Measurements from ENCODE around the gene CCDC6. TPM values are rescaled to one million over a fixed set of nuclear protein-coding genes. Genes with fewer than 3 reads are reported as not detected.
A peak's percentile ranks its signal among the peaks of the same experiment; 100 is the strongest.

Gene CCDC6
- total RNA-seq, 4 donors from 2014 or later = 59.3 to 79.3 (median 64.8) TPM

DNA sequence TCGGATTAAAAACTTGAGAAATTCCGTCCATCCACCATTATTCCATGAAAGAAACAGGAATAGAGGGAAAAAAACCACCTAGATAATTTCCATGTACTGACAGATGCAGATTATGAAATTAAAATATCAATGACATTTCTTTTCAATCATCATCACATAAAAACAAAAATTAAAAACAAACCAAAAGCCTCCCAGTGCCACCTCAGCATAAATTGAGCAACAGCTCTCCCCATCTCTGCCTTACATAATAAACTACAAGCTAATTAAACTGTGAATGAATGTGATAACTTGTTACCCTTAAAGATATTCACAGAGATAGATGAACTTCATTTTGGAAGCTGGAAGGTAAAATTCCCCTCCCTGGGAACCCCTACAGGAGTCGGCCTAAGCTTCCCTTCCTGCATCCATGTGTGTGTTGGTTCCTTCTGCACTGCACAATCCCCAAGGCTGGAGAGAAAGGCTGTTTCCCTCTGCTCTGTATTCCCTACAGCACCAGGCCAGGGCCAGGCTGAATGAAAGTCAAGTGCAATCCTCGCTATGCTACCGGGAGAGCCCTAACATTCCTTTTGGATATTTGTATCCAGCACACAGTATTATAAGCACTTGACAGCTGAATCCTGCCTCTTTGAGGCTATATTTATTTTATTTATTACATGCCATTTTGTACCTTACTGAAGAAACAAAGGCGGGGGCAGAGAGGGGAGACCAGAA, 8.1 kb downstream of the CCDC6 start:
- H3K27ac ChIP-seq = peak overlapping the region in 2 of 3 donors; percentile 17 to 48
- WGBS, 2 donors = 79 to 81% methylated on average over 6 of the region's 6 CpGs

DNA sequence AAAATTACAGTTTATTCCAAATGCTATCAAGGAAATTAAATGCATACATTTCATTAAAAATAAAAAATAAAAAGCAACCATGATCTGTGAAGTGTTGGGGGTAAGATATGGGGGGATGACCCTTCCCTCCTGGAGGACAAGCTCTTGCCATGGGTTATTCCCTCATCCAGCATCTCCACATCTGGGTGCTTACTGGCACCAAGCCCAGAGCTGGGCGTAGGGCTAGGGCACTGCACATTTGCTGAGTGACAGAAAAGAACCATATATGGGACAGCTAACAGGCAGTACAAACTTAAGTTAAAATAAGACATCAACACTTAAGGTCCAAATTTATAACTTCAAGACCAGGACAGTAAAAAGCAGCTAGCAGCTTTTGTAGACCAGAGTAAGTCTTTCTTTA, 10.2 kb downstream of the CCDC6 start:
- no peaks in the 10 kb centered on the region for H3K36me3 ChIP-seq
- 79 to 95% methylated on average over 1 of the region's 1 CpG for WGBS, 2 donors
- no peaks in the 10 kb centered on the region for H3K27me3 ChIP-seq
- DNase-seq = peak in 1 of 2 donors; percentile 28
- peak overlapping the region; percentile 47 to 72 (median 69) for H3K27ac ChIP-seq
- H3K9me3 ChIP-seq = no peaks in the 10 kb centered on the region
- intact Hi-C loops (cut with DNase I) = no loop called here
- peaks cover 59 to 83% of the 10 kb centered on the region in 2 donors for H3K4me1 ChIP-seq
- no peak overlapping the region for H3K4me3 ChIP-seq (replicated peaks in 1 of 3)
- no peak for TF ChIP-seq POLR2A (IDR thresholded peaks at IDR 0.05)
- TF ChIP-seq, protein P1, sequence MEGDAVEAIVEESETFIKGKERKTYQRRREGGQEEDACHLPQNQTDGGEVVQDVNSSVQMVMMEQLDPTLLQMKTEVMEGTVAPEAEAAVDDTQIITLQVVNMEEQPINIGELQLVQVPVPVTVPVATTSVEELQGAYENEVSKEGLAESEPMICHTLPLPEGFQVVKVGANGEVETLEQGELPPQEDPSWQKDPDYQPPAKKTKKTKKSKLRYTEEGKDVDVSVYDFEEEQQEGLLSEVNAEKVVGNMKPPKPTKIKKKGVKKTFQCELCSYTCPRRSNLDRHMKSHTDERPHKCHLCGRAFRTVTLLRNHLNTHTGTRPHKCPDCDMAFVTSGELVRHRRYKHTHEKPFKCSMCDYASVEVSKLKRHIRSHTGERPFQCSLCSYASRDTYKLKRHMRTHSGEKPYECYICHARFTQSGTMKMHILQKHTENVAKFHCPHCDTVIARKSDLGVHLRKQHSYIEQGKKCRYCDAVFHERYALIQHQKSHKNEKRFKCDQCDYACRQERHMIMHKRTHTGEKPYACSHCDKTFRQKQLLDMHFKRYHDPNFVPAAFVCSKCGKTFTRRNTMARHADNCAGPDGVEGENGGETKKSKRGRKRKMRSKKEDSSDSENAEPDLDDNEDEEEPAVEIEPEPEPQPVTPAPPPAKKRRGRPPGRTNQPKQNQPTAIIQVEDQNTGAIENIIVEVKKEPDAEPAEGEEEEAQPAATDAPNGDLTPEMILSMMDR (IDR thresholded peaks at IDR 0.05) = no peak

More for the DNA sequence above, 8.1 kb downstream of the CCDC6 start:
- H3K4me3 ChIP-seq (replicated peaks in 1 of 3) = no peak overlapping the region
- TF ChIP-seq, protein P1 (IDR thresholded peaks at IDR 0.05) = no peak
- no peak for TF ChIP-seq POLR2A (IDR thresholded peaks at IDR 0.05)
- H3K36me3 ChIP-seq = no peaks in the 10 kb centered on the region
- H3K27me3 ChIP-seq = no peaks in the 10 kb centered on the region
- intact Hi-C loops (cut with DNase I) = no loop called here
- H3K4me1 ChIP-seq = peaks cover 46 to 76% of the 10 kb centered on the region in 2 donors
- H3K9me3 ChIP-seq = no peaks in the 10 kb centered on the region
- DNase-seq = peak in 1 of 2 donors; percentile 21

DNA sequence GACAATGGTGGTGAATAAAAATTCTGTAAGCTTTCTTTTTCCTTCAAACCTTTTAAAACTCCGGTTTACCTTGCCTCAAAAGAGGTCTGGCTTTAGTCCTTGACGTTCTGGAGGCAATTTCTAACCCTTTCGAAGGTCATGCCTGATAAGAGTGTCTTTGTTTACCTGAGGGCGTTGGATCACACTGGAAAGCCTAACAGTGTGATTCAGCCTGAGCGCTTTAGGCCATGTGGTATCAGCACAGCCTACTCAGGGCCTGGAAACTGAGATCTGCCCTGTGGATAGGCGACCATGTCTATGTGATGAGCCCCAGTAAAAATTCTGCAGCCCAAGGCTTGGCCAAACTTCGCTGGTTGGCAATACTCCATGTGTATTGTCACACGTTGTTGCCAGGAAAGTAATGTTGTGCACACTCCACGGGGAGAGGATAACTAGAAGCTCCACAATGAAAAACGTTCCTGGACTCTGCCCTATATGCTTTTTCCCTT, 10.7 kb downstream of the CCDC6 start:
- 44 to 47% methylated on average over 10 of the region's 10 CpGs for WGBS, 2 donors
- DNase-seq = peak in 1 of 2 donors; percentile 27

DNA sequence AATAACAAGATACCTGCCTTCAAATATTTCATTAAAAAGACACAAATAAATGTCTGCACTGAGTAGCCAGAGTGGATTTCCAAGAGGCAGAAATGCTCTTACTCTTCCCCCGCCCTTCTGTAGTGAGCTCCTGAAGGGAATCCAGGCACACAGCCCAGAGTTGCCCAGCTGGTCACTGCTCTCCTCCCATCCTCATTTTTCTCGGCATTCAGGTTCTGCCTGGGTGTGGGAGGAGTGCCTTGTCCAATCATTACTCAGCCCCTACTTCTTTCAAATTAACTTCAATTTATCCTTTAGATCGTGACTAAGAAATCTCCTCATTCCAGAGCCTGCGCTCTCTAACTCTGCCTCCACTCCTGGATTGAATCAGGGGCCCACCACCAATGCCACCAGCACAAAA, 12.2 kb downstream of the CCDC6 start:
- intact Hi-C loops (cut with DNase I) = no loop called here
- no peak for TF ChIP-seq POLR2A (IDR thresholded peaks at IDR 0.05)
- TF ChIP-seq, protein P1 (IDR thresholded peaks at IDR 0.05) = no peak

More for the DNA sequence above, 10.7 kb downstream of the CCDC6 start:
- TF ChIP-seq, protein P1 (IDR thresholded peaks at IDR 0.05) = no peak
- TF ChIP-seq POLR2A (IDR thresholded peaks at IDR 0.05) = no peak
- H3K27me3 ChIP-seq = no peaks in the 10 kb centered on the region
- H3K4me3 ChIP-seq (replicated peaks in 1 of 3) = no peak overlapping the region
- H3K4me1 ChIP-seq = peaks cover 60 to 82% of the 10 kb centered on the region in 2 donors
- peak overlapping the region; percentile 47 to 72 (median 69) for H3K27ac ChIP-seq
- intact Hi-C loops (cut with DNase I) = no loop called here
- H3K36me3 ChIP-seq = no peaks in the 10 kb centered on the region
- H3K9me3 ChIP-seq = no peaks in the 10 kb centered on the region

DNA sequence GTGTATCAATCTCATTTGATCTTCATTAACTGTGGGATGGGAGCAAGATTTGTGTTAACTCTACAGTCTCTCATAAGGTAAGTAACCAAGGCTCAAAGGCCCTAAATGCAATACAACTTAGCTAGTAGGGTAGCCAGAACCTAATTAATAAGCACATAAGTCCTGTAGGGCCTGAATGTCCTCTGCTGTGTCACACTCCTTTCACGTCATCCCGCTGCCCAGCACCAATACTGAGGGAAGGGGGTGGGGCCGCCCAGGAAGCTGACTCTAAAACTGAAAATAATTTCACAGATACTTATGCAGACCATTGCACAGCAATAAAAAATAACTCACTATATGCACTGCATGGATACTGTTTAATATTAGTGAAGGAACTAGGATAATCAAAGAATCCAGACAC, 13.7 kb downstream of the CCDC6 start:
- DNase-seq = no peak
- intact Hi-C loops (cut with DNase I) = no loop called here
- Histone ChIP-seq H3K27ac (peak overlapping the region in 2 of 3 donors; percentile 47 to 72), H3K36me3 (no peaks in the 10 kb centered on the region), H3K4me3 (replicated peaks in 1 of 3) (no peak overlapping the region), H3K27me3 (no peaks in the 10 kb centered on the region), H3K9me3 (no peaks in the 10 kb centered on the region), H3K4me1 (peaks cover 41 to 56% of the 10 kb centered on the region in 2 donors)
- 78 to 87% methylated on average over 3 of the region's 3 CpGs for WGBS, 2 donors
- TF ChIP-seq POLR2A (IDR thresholded peaks at IDR 0.05) = no peak
- TF ChIP-seq, protein P1 (IDR thresholded peaks at IDR 0.05) = no peak

More for the DNA sequence above, 12.2 kb downstream of the CCDC6 start:
- H3K4me3 ChIP-seq (replicated peaks in 1 of 3) = no peak overlapping the region
- WGBS, 2 donors = 29% methylated on average over 4 of the region's 4 CpGs
- peak; percentile 87 to 89 for DNase-seq
- H3K9me3 ChIP-seq = no peaks in the 10 kb centered on the region
- no peaks in the 10 kb centered on the region for H3K36me3 ChIP-seq
- H3K27ac ChIP-seq = peak overlapping the region; percentile 47 to 72 (median 69)
- H3K27me3 ChIP-seq = no peaks in the 10 kb centered on the region
- H3K4me1 ChIP-seq = peaks cover 50 to 67% of the 10 kb centered on the region in 2 donors
